Measurements from ENCODE around the gene CDK5RAP3. TPM values are rescaled to one million over a fixed set of nuclear protein-coding genes. Genes with fewer than 3 reads are reported as not detected.

Gene CDK5RAP3
- total RNA-seq, 1 donor from 2014 or later, result 62.8 TPM

- H3K4me1 Mint-ChIP-seq (ENCODE audit: low read depth, unreplicated experiment), result peaks cover 34% of the 10 kb centered on the region
Measured at GRCh38 chr17:48003417-48004151, 32.7 kb downstream of the CDK5RAP3 start.

GRCh38 chr17:48004983-48005382 is 34.1 kb downstream of the CDK5RAP3 start:
- Histone ChIP-seq H3K4me3 (ENCODE audit: insufficient read depth, low read depth, low read length) (no peak overlapping the region), H3K9ac (ENCODE audit: low read length) (no peak overlapping the region), H4K20me1 (ENCODE audit: insufficient read depth, low read length) (no peaks in the 10 kb centered on the region), H3K27ac (ENCODE audit: low read depth, low read length) (no peak overlapping the region), H3K36me3 (ENCODE audit: insufficient read depth, low read length) (no peaks in the 10 kb centered on the region), H3K79me2 (ENCODE audit: insufficient read depth, low read length) (no peaks in the 10 kb centered on the region), H3K4me1 (ENCODE audit: insufficient read depth, low read length) (peaks cover 34% of the 10 kb centered on the region), H3K9me3 (ENCODE audit: insufficient read depth, low read depth, low read length) (no peaks in the 10 kb centered on the region), H3K4me2 (ENCODE audit: low read length) (peak overlapping the region; percentile 45), H3K27me3 (ENCODE audit: insufficient read depth, low read length) (no peaks in the 10 kb centered on the region), H2AFZ (ENCODE audit: low read depth, low read length) (peak overlapping the region; percentile 86)
- TF ChIP-seq CTCF (IDR thresholded peaks at IDR 0.05; ENCODE audit: insufficient read depth, low read depth, low read length) (no peak), EZH2 (IDR thresholded peaks at IDR 0.05; ENCODE audit: insufficient read depth, low read length) (no peak)
- FAIRE-seq (no peak), DNase-seq (ENCODE audit: low read depth) (no peak)
- H3K36me3 Mint-ChIP-seq (ENCODE audit: low read depth, unreplicated experiment), result no peaks in the 10 kb centered on the region
- no peak overlapping the region for H3K4me3 Mint-ChIP-seq (ENCODE audit: unreplicated experiment)
- H3K27me3 Mint-ChIP-seq (ENCODE audit: low read depth, unreplicated experiment), result no peaks in the 10 kb centered on the region
- H3K9me3 Mint-ChIP-seq (ENCODE audit: unreplicated experiment), result no peaks in the 10 kb centered on the region
- peaks cover 32% of the 10 kb centered on the region for H3K4me1 Mint-ChIP-seq (ENCODE audit: low read depth, unreplicated experiment)
- peak overlapping the region; percentile 10 for H3K27ac Mint-ChIP-seq (ENCODE audit: unreplicated experiment)

More at GRCh38 chr17:48003417-48004151, 32.7 kb downstream of the CDK5RAP3 start:
- H3K27ac Mint-ChIP-seq (ENCODE audit: unreplicated experiment), result peak overlapping the region; percentile 98
- no peaks in the 10 kb centered on the region for H3K36me3 Mint-ChIP-seq (ENCODE audit: low read depth, unreplicated experiment)
- FAIRE-seq, result no peak
- Histone ChIP-seq H3K79me2 (ENCODE audit: insufficient read depth, low read length) (no peaks in the 10 kb centered on the region), H3K4me1 (ENCODE audit: insufficient read depth, low read length) (peaks cover 34% of the 10 kb centered on the region), H3K9ac (ENCODE audit: low read length) (peak overlapping the region; percentile 80), H3K9me3 (ENCODE audit: insufficient read depth, low read depth, low read length) (no peaks in the 10 kb centered on the region), H3K4me2 (ENCODE audit: low read length) (peak overlapping the region; percentile 67), H2AFZ (ENCODE audit: low read depth, low read length) (peak overlapping the region; percentile 69), H3K27ac (ENCODE audit: low read depth, low read length) (peak overlapping the region; percentile 95), H3K36me3 (ENCODE audit: insufficient read depth, low read length) (no peaks in the 10 kb centered on the region), H3K4me3 (ENCODE audit: insufficient read depth, low read depth, low read length) (no peak overlapping the region), H4K20me1 (ENCODE audit: insufficient read depth, low read length) (no peaks in the 10 kb centered on the region), H3K27me3 (ENCODE audit: insufficient read depth, low read length) (no peaks in the 10 kb centered on the region)
- TF ChIP-seq EZH2 (IDR thresholded peaks at IDR 0.05; ENCODE audit: insufficient read depth, low read length) (no peak), CTCF (IDR thresholded peaks at IDR 0.05; ENCODE audit: insufficient read depth, low read depth, low read length) (no peak)
- no peaks in the 10 kb centered on the region for H3K27me3 Mint-ChIP-seq (ENCODE audit: low read depth, unreplicated experiment)
- H3K4me3 Mint-ChIP-seq (ENCODE audit: unreplicated experiment), result no peak overlapping the region
- no peak for DNase-seq (ENCODE audit: low read depth)
- H3K9me3 Mint-ChIP-seq (ENCODE audit: unreplicated experiment), result no peaks in the 10 kb centered on the region
